ENCODE measurements around the gene ADSS1.
"Not testable (repeated sequence)": the region's sequence is repeated elsewhere in the genome, so short reads cannot be mapped to it uniquely, and the experiment has no call there.

ADSS1 gene

DNA sequence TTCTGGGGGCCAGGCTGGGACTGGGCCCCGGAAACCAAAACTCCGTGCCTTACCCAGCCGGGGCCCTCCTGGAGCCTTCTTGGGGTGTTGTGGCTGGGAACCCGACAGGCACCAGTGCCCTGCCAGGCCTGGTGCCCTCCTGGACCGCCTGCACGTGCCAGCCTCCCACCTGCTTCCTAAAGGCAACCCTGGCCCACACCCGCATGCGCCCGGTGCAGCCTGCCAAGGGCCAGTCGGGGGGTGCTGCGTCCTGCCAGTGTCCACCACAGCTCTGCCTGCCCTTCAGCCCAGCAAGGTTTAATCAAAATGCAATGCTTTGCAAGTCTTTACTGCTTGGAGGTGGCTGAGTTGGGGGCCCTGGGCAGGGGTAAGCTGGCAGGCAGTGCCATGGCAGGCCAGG lies 5.2 kb upstream of the ADSS1 start:
- no peak for DNase-seq

DNA sequence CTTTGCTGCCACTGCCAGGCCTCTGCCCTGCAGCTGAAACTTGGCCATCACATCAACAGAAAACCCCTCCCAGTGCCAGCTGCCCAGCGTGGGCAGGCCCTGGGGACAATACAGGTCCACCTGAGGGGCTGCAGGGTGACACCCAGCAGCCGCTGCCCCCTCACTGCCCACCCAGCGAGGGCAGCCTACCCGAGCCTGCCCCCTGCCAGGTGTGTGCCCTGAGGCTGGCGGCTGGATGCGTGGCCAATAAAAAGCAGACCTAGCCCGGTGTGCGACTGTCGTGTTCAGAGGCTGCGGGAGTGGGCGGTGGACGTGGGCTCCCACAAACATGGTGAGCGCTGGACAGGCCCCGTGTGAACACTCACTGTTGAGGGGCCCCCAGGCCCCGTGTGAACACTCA lies 4.7 kb upstream of the ADSS1 start:
- DNase-seq: no peak

GRCh38 chr14:104721505-104722431 lies 2.3 kb upstream of the ADSS1 start:
- no peak for DNase-seq

- DNase-seq: no peak
Observed at GRCh38 chr14:104722938-104723650, 935 bp upstream of the ADSS1 start.

GRCh38 chr14:104724407-104724980 lies 465 bp downstream of the ADSS1 start:
- no peak for DNase-seq

GRCh38 chr14:104724981-104725771 lies 1.1 kb downstream of the ADSS1 start:
- no peak for DNase-seq

DNA sequence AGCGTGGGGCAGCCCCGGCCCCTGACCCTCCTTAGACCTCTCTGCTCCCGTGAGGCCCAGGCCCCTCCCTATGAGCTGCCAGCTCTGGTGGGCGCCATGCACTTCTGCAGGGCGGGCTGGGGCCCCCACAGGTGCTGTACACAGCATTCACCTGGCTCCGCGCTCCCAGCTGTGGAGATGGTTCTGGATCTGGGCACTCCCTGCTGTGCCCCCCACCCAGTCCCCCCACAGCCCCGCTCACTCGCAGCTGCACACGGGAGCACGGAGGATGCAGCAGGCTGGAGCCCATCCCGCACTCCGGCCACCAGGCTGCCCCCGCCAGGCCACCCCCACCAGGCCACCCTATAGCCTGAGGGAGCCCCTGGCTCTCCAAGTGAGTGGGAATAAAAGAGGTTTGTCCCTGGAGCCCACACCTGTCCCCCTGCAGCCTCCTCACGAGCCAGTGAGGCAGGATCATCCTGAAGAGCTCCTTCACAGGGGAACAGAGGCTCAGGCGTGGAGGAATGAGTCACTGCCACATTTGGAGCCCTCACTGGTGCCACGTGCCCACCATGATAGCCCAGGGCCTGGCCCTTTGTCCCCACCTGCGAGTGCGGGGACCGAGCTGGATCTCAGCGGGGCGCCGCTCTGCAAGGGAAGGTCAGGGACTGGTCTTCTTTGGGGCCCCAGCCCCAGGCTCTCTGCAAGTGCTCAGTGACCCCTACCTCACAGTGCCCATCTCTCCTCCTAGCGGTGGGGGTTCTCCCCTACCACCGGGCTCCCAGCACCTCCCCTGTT lies 1.9 kb downstream of the ADSS1 start:
- no peak for DNase-seq

GRCh38 chr14:104726600-104727451 lies 2.8 kb downstream of the ADSS1 start:
- DNase-seq: no peak

DNA sequence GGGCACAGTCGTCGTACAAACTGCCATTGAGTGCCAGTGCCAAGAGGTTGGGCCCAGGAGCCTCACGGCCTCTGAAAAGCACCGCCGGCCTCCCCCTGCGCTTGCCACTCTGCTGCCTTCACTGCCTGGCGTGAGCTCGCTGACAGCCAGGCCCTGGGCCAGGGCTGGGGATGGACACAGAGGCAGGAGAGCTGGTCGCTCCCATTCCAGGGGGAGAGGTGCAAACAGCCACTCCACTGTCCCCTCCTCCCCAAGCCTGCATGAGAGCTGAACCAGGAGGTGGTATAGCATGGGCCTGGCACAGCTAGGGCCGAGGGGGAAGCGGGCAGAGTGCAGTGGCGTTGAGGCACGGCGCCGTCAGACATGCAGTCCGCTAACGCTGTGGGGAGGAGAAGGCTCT lies 4.6 kb downstream of the ADSS1 start:
- no peak for DNase-seq

DNA sequence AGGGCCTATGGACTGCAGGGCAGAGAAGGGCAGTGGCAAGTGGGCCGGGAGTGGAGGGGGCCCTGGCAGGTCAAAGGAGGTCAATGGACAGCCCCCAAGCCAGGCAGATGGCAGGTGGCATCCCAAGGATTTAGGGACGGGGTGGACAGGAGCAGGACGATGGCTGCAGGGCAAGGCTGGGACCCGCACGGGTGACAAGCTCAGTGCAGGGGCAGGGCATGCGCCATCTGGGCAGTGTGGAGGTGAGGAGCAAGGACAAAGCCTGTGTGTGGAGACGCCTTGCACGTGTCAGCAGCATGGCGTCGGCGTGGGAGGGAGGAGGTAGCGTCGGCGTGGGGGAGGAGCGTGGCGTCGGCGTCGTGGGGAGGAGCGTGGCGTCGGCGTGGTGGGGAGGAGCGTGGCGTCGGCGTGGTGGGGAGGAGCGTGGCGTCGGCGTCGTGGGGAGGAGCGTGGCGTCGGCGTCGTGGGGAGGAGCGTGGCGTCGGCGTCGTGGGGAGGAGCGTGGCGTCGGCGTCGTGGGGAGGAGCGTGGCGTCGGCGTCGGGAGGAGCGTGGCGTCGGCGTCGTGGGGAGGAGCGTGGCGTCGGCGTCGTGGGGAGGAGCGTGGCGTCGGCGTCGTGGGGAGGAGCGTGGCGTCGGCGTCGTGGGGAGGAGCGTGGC lies 5.3 kb downstream of the ADSS1 start:
- not testable (repeated sequence) for DNase-seq

DNA sequence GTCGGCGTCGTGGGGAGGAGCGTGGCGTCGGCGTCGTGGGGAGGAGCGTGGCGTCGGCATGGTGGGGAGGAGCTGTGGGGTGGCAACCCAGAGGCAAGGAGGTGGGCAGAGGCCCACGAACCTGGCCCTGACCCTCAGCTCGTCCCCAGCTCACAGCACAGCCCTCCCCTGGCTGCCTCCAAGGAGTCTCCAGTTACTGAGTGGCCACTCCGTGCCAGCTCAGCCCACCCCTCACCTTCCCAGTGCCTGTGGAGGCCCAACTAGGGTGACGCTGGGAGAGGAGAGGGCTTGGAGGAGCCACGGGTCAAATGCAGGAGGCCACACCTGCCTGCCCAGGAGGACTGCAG lies 5.8 kb downstream of the ADSS1 start:
- no peak for DNase-seq

- no peak for DNase-seq
Observed at GRCh38 chr14:104730487-104730886, 6.5 kb downstream of the ADSS1 start.

DNA sequence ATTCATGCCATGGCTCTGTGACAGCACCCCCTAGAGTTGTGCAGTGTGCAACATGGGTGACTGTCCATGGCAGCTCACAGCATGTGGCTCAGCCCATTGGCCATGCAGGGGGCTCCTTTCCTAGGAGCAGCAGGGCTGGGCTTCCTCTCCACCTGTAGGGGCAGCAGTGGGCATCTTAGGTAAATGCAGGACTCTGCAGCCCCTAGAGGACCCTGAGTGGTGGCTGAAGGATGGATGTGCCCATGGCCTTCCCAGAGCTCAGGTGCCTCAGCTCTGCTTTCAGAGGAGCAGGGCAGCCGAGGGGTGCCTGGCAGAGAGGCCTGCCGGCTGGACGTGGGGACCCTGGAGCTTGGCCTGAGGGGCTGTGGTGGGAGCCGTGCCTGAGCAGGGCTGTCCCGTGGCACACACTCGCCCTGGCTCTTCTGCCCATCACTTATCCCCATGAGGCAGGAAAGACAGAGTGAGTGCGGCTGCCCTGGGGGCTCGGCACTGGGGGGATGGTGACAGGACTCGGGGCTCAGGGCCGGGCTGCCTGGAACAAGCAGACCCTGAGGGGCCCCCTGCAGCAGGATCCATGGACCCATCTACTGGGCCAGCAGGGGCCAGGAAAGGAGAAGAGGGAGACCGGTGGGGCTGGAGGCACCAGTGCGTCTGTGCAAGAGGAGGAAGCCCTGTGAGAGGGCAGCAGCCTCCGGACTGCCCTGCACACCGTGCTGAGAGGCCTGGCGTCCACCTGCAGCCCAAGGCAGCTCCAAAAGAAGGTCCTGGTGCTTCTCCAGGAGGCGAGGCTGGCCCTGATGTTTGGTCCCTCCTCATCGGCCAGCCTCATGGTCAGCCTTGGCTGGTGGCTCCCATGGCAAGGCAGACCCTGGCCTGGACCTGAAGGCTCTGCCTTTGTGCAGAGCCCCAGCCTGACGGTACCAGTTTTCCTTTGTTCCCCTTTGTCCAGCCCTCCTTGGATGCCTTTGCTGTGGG lies 7.6 kb downstream of the ADSS1 start:
- DNase-seq: no peak

DNA sequence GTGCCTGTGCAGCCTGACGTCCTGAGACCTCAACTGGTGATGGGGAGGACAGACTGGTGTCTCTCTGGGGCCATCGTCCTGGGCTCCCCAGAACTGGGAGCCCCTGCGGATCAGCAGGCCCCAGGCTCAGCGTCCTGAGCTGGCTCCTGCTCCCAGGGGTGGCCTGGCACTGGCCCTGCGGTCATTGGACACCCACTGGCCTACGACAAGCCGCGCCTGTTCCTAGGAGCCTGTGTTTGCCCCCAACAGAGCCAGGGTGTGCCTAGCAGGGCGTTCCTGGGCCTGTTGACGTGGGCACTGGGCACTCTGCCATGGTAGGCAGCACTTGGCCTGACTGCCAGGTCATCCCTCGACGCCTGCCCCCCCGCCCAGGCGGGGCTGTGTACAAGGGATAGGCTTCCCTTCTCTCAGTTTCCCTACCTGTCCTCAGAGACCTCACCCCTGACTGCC lies 8.4 kb downstream of the ADSS1 start:
- DNase-seq: no peak

- DNase-seq: no peak
Observed at GRCh38 chr14:104732931-104733681, 9.1 kb downstream of the ADSS1 start.

- no peak for DNase-seq
Observed at GRCh38 chr14:104734051-104734587, 10.1 kb downstream of the ADSS1 start.

GRCh38 chr14:104734601-104734990 lies 10.6 kb downstream of the ADSS1 start:
- DNase-seq: no peak
